ENCODE results near the gene SHTN1.

Gene SHTN1

GRCh38 chr10:116985611-116986010 lies 19.4 kb downstream of the SHTN1 start:
- Histone ChIP-seq H3K9me3 (ENCODE audit: control insufficient read depth, insufficient read depth, low read length) (no peaks in the 10 kb centered on the region), H3K27ac (ENCODE audit: low read depth, low read length) (no peak overlapping the region)

GRCh38 chr10:116984202-116984990 lies 20.6 kb downstream of the SHTN1 start:
- Histone ChIP-seq H3K27me3 (ENCODE audit: control insufficient read depth, insufficient read depth, low read length) (no peaks in the 10 kb centered on the region), H3K4me1 (ENCODE audit: control insufficient read depth, insufficient read depth, low read length) (peaks cover 20% of the 10 kb centered on the region), H3K27ac (ENCODE audit: low read depth, low read length) (no peak overlapping the region)

More at GRCh38 chr10:116985611-116986010, 19.4 kb downstream of the SHTN1 start:
- Histone ChIP-seq H3K36me3 (ENCODE audit: control insufficient read depth, insufficient read depth, low read length) (no peaks in the 10 kb centered on the region), H3K4me1 (ENCODE audit: control insufficient read depth, insufficient read depth, low read length) (peaks cover 24% of the 10 kb centered on the region), H3K9ac (ENCODE audit: low read depth, low read length) (no peak overlapping the region), H3K4me3 (ENCODE audit: low read depth, low read length) (no peak overlapping the region), H3K27me3 (ENCODE audit: control insufficient read depth, insufficient read depth, low read length) (no peaks in the 10 kb centered on the region)

GRCh38 chr10:116980041-116980440 lies 24.9 kb downstream of the SHTN1 start:
- Histone ChIP-seq H3K27me3 (ENCODE audit: control insufficient read depth, insufficient read depth, low read length) (no peaks in the 10 kb centered on the region), H3K36me3 (ENCODE audit: control insufficient read depth, insufficient read depth, low read length) (no peaks in the 10 kb centered on the region), H3K27ac (ENCODE audit: low read depth, low read length) (no peak overlapping the region), H3K4me1 (ENCODE audit: control insufficient read depth, insufficient read depth, low read length) (peaks cover 22% of the 10 kb centered on the region), H3K4me3 (ENCODE audit: low read depth, low read length) (no peak overlapping the region), H3K9ac (ENCODE audit: low read depth, low read length) (no peak overlapping the region), H3K9me3 (ENCODE audit: control insufficient read depth, insufficient read depth, low read length) (no peaks in the 10 kb centered on the region)

More at GRCh38 chr10:116984202-116984990, 20.6 kb downstream of the SHTN1 start:
- Histone ChIP-seq H3K4me3 (ENCODE audit: low read depth, low read length) (no peak overlapping the region), H3K36me3 (ENCODE audit: control insufficient read depth, insufficient read depth, low read length) (no peaks in the 10 kb centered on the region), H3K9ac (ENCODE audit: low read depth, low read length) (no peak overlapping the region), H3K9me3 (ENCODE audit: control insufficient read depth, insufficient read depth, low read length) (no peaks in the 10 kb centered on the region)

GRCh38 chr10:116978901-116979300 lies 26.1 kb downstream of the SHTN1 start:
- no peak overlapping the region for H3K9ac ChIP-seq (ENCODE audit: low read depth, low read length)

GRCh38 chr10:116974456-116975005 lies 30.5 kb downstream of the SHTN1 start:
- Histone ChIP-seq H3K27ac (ENCODE audit: low read depth, low read length) (peak overlapping the region; percentile 32), H3K4me1 (ENCODE audit: control insufficient read depth, insufficient read depth, low read length) (peaks cover 29% of the 10 kb centered on the region), H3K27me3 (ENCODE audit: control insufficient read depth, insufficient read depth, low read length) (no peaks in the 10 kb centered on the region), H3K9me3 (ENCODE audit: control insufficient read depth, insufficient read depth, low read length) (no peaks in the 10 kb centered on the region), H3K36me3 (ENCODE audit: control insufficient read depth, insufficient read depth, low read length) (no peaks in the 10 kb centered on the region), H3K9ac (ENCODE audit: low read depth, low read length) (no peak overlapping the region), H3K4me3 (ENCODE audit: low read depth, low read length) (no peak overlapping the region; the same call in 1 of the 2 replicates)

More at GRCh38 chr10:116978901-116979300, 26.1 kb downstream of the SHTN1 start:
- no peaks in the 10 kb centered on the region for H3K27me3 ChIP-seq (ENCODE audit: control insufficient read depth, insufficient read depth, low read length)
- H3K36me3 ChIP-seq (ENCODE audit: control insufficient read depth, insufficient read depth, low read length), result no peaks in the 10 kb centered on the region
- no peak overlapping the region for H3K4me3 ChIP-seq (ENCODE audit: low read depth, low read length)
- H3K4me1 ChIP-seq (ENCODE audit: control insufficient read depth, insufficient read depth, low read length), result peaks cover 30% of the 10 kb centered on the region
- H3K27ac ChIP-seq (ENCODE audit: low read depth, low read length), result peak overlapping the region; percentile 64
- no peaks in the 10 kb centered on the region for H3K9me3 ChIP-seq (ENCODE audit: control insufficient read depth, insufficient read depth, low read length)

- Histone ChIP-seq H3K4me3 (ENCODE audit: low read depth, low read length) (no peak overlapping the region; the same call in 1 of the 2 replicates), H3K27me3 (ENCODE audit: control insufficient read depth, insufficient read depth, low read length) (no peaks in the 10 kb centered on the region), H3K36me3 (ENCODE audit: control insufficient read depth, insufficient read depth, low read length) (no peaks in the 10 kb centered on the region), H3K4me1 (ENCODE audit: control insufficient read depth, insufficient read depth, low read length) (peaks cover 25% of the 10 kb centered on the region), H3K27ac (ENCODE audit: low read depth, low read length) (peak overlapping the region; percentile 32), H3K9me3 (ENCODE audit: control insufficient read depth, insufficient read depth, low read length) (no peaks in the 10 kb centered on the region), H3K9ac (ENCODE audit: low read depth, low read length) (no peak overlapping the region)
These were observed 31.0 kb downstream of the SHTN1 start for GRCh38 chr10:116973946-116974455.

- H3K4me1 ChIP-seq (ENCODE audit: control insufficient read depth, insufficient read depth, low read length), result peaks cover 20% of the 10 kb centered on the region
- no peak overlapping the region for H3K27ac ChIP-seq (ENCODE audit: low read depth, low read length)
- H3K9ac ChIP-seq (ENCODE audit: low read depth, low read length), result no peak overlapping the region
- H3K36me3 ChIP-seq (ENCODE audit: control insufficient read depth, insufficient read depth, low read length), result no peaks in the 10 kb centered on the region
- H3K27me3 ChIP-seq (ENCODE audit: control insufficient read depth, insufficient read depth, low read length), result no peaks in the 10 kb centered on the region
- H3K9me3 ChIP-seq (ENCODE audit: control insufficient read depth, insufficient read depth, low read length), result no peaks in the 10 kb centered on the region
- H3K4me3 ChIP-seq (ENCODE audit: low read depth, low read length), result no peak overlapping the region
These were observed 31.5 kb downstream of the SHTN1 start for GRCh38 chr10:116973371-116973905.

- H3K9me3 ChIP-seq (ENCODE audit: control insufficient read depth, insufficient read depth, low read length), result no peaks in the 10 kb centered on the region
- H3K4me1 ChIP-seq (ENCODE audit: control insufficient read depth, insufficient read depth, low read length), result peaks cover 20% of the 10 kb centered on the region
- H3K4me3 ChIP-seq (ENCODE audit: low read depth, low read length), result no peak overlapping the region
- no peaks in the 10 kb centered on the region for H3K27me3 ChIP-seq (ENCODE audit: control insufficient read depth, insufficient read depth, low read length)
- no peaks in the 10 kb centered on the region for H3K36me3 ChIP-seq (ENCODE audit: control insufficient read depth, insufficient read depth, low read length)
- H3K9ac ChIP-seq (ENCODE audit: low read depth, low read length), result no peak overlapping the region
- no peak overlapping the region for H3K27ac ChIP-seq (ENCODE audit: low read depth, low read length)
These were observed 32.9 kb downstream of the SHTN1 start for GRCh38 chr10:116972131-116972530.

- Histone ChIP-seq H3K9ac (ENCODE audit: low read depth, low read length) (no peak overlapping the region), H3K4me3 (ENCODE audit: low read depth, low read length) (no peak overlapping the region), H3K27me3 (ENCODE audit: control insufficient read depth, insufficient read depth, low read length) (no peaks in the 10 kb centered on the region), H3K9me3 (ENCODE audit: control insufficient read depth, insufficient read depth, low read length) (no peaks in the 10 kb centered on the region), H3K27ac (ENCODE audit: low read depth, low read length) (no peak overlapping the region), H3K4me1 (ENCODE audit: control insufficient read depth, insufficient read depth, low read length) (peaks cover 18% of the 10 kb centered on the region), H3K36me3 (ENCODE audit: control insufficient read depth, insufficient read depth, low read length) (no peaks in the 10 kb centered on the region)
These were observed 34.9 kb downstream of the SHTN1 start for GRCh38 chr10:116970050-116970449.

- Histone ChIP-seq H3K9ac (ENCODE audit: low read depth, low read length) (no peak overlapping the region), H3K4me3 (ENCODE audit: low read depth, low read length) (no peak overlapping the region), H3K27me3 (ENCODE audit: control insufficient read depth, insufficient read depth, low read length) (no peaks in the 10 kb centered on the region), H3K4me1 (ENCODE audit: control insufficient read depth, insufficient read depth, low read length) (0 out of 2 replicates have a peak, but pooled peaks cover under 1% of the 10 kb centered on the region), H3K27ac (ENCODE audit: low read depth, low read length) (no peak overlapping the region), H3K9me3 (ENCODE audit: control insufficient read depth, insufficient read depth, low read length) (no peaks in the 10 kb centered on the region), H3K36me3 (ENCODE audit: control insufficient read depth, insufficient read depth, low read length) (no peaks in the 10 kb centered on the region)
These were observed 36.7 kb downstream of the SHTN1 start for GRCh38 chr10:116968331-116968730.
